ENCODE results near the gene PSMA4.

DNA sequence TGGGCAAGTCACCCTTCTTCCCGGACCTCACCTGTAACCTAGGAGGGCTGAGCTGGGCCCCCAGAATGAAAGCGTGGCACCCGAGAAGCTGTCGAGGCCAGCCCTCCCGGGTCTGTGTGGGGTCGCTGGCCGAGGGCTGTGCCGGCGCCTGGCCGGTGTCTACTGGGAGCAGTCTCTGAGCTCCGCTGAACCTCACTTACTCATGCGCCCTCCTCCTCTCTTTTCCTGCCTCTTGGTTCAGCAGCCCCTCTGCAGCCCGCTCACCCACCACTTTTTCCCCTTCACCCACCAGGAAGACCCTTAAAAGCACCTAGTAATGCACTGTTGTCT, 32.4 kb upstream of the PSMA4 start:
- TF ChIP-seq GATA2 (IDR thresholded peaks at IDR 0.05; ENCODE audit: low read depth, low read length) (no peak), GATA3 (IDR thresholded peaks at IDR 0.05; ENCODE audit: low read depth, low read length) (no peak)
